Mesodermal cell (in vitro differentiated cells): ENCODE data around the gene ELOVL6.

Experiments used
- H3K27ac ChIP-seq: 2 replicates; pipeline ENCODE4 v1.7.0; 2013; ENCODE audit warnings: mild to moderate bottlenecking, low read depth, low read length, moderate library complexity; ENCODE audit not compliant: severe bottlenecking
- H3K36me3 ChIP-seq: 2 replicates; pipeline ENCODE4 v1.7.1; 2013; ENCODE audit warnings: mild to moderate bottlenecking, low read length, moderate library complexity; ENCODE audit not compliant: control insufficient read depth, insufficient read depth
- H3K4me1 ChIP-seq: one replicate; pipeline ENCODE4 v1.7.1; 2013; ENCODE audit warnings: mild to moderate bottlenecking, low read length; ENCODE audit not compliant: insufficient read depth, control insufficient read depth, poor library complexity, severe bottlenecking
- H3K4me3 ChIP-seq: 2 replicates; pipeline ENCODE4 v1.7.0; 2013; ENCODE audit warnings: low read length, control low read depth, mild to moderate bottlenecking; ENCODE audit not compliant: insufficient read depth, poor library complexity, severe bottlenecking; ENCODE audit errors: extremely low read depth
- H3K9me3 ChIP-seq: 2 replicates; pipeline ENCODE4 v1.7.1; 2013; ENCODE audit warnings: mild to moderate bottlenecking, low read length, moderate library complexity; ENCODE audit not compliant: control insufficient read depth
- WGBS, 2 experiments: methylation state at CpG; one replicate each; pipeline ENCODE4 v1.1.5; 2013; ENCODE audit warnings: missing lambda C conversion rate in 2 of 2; ENCODE audit not compliant: insufficient coverage in 2 of 2; 5-methylcytosine and 5-hydroxymethylcytosine counted together

Gene ELOVL6

GRCh38 chr4:110124711-110125110 lies 73.7 kb downstream of the ELOVL6 start:
- peaks cover 7% of the 10 kb centered on the region for H3K4me1 ChIP-seq
- peaks cover 32% of the 10 kb centered on the region for H3K36me3 ChIP-seq
- H3K9me3 ChIP-seq, result no peaks in the 10 kb centered on the region
- no peak overlapping the region for H3K4me3 ChIP-seq
- H3K27ac ChIP-seq, result no peak overlapping the region

GRCh38 chr4:110122201-110122600 lies 76.2 kb downstream of the ELOVL6 start:
- no peak overlapping the region for H3K27ac ChIP-seq
- peaks cover 22% of the 10 kb centered on the region for H3K36me3 ChIP-seq
- peaks cover 7% of the 10 kb centered on the region for H3K4me1 ChIP-seq
- H3K9me3 ChIP-seq, result no peaks in the 10 kb centered on the region
- no peak overlapping the region for H3K4me3 ChIP-seq

GRCh38 chr4:110120506-110120905 lies 77.9 kb downstream of the ELOVL6 start:
- WGBS, 2 experiments, result 83 to 91% methylated on average over 2 to 3 of the region's 6 CpGs
- Histone ChIP-seq H3K9me3 (no peaks in the 10 kb centered on the region), H3K36me3 (peaks cover 33% of the 10 kb centered on the region), H3K4me3 (no peak overlapping the region), H3K4me1 (peaks cover 7% of the 10 kb centered on the region), H3K27ac (no peak overlapping the region)

- whole genome bisulfite sequencing, 2 experiments, result 100% methylated on average over 1 of the region's 1 CpG; no CpG with 5 or more reads in 1 of the 2 experiments
- Histone ChIP-seq H3K36me3 (peaks cover 36% of the 10 kb centered on the region), H3K9me3 (no peaks in the 10 kb centered on the region), H3K4me3 (no peak overlapping the region), H3K4me1 (peaks cover 7% of the 10 kb centered on the region), H3K27ac (peak overlapping the region; percentile 16)
These were observed 78.5 kb downstream of the ELOVL6 start for GRCh38 chr4:110119880-110120279.

GRCh38 chr4:110119337-110119736 lies 79.1 kb downstream of the ELOVL6 start:
- WGBS, 2 experiments, result no CpG with 5 or more reads among the region's 3 CpGs
- Histone ChIP-seq H3K9me3 (no peaks in the 10 kb centered on the region), H3K4me3 (no peak overlapping the region), H3K4me1 (peaks cover 7% of the 10 kb centered on the region), H3K27ac (peak overlapping the region; percentile 16), H3K36me3 (peaks cover 36% of the 10 kb centered on the region)

GRCh38 chr4:110112056-110112455 lies 86.4 kb downstream of the ELOVL6 start:
- Histone ChIP-seq H3K4me3 (no peak overlapping the region), H3K9me3 (no peaks in the 10 kb centered on the region), H3K4me1 (no peaks in the 10 kb centered on the region), H3K36me3 (peaks cover 29% of the 10 kb centered on the region), H3K27ac (no peak overlapping the region)
- WGBS, 2 experiments, result 93 to 98% methylated on average over 4 of the region's 4 CpGs

- H3K27ac ChIP-seq, result no peak overlapping the region
- no peak overlapping the region for H3K4me3 ChIP-seq
- peaks cover 22% of the 10 kb centered on the region for H3K36me3 ChIP-seq
- no peaks in the 10 kb centered on the region for H3K9me3 ChIP-seq
- WGBS, 2 experiments, result 100% methylated on average over 1 of the region's 3 CpGs; no CpG with 5 or more reads in 1 of the 2 experiments
- peaks cover 6% of the 10 kb centered on the region for H3K4me1 ChIP-seq
These were observed 89.0 kb downstream of the ELOVL6 start for GRCh38 chr4:110109455-110109854.

GRCh38 chr4:110108960-110109359 lies 89.5 kb downstream of the ELOVL6 start:
- 60% methylated on average over 1 of the region's 1 CpG; no CpG with 5 or more reads in 1 of the 2 experiments for WGBS, 2 experiments
- no peaks in the 10 kb centered on the region for H3K9me3 ChIP-seq
- no peak overlapping the region for H3K27ac ChIP-seq
- no peak overlapping the region for H3K4me3 ChIP-seq
- H3K4me1 ChIP-seq, result peaks cover 6% of the 10 kb centered on the region
- peaks cover 26% of the 10 kb centered on the region for H3K36me3 ChIP-seq

GRCh38 chr4:110108422-110108821 lies 90.0 kb downstream of the ELOVL6 start:
- no peak overlapping the region for H3K27ac ChIP-seq
- no peak overlapping the region for H3K4me3 ChIP-seq
- WGBS, 2 experiments, result 90 to 100% methylated on average over 1 to 2 of the region's 3 CpGs
- H3K9me3 ChIP-seq, result no peaks in the 10 kb centered on the region
- peaks cover 28% of the 10 kb centered on the region for H3K36me3 ChIP-seq
- H3K4me1 ChIP-seq, result peaks cover 6% of the 10 kb centered on the region

- Histone ChIP-seq H3K27ac (no peak overlapping the region), H3K4me3 (no peak overlapping the region), H3K4me1 (peaks cover 6% of the 10 kb centered on the region), H3K9me3 (no peaks in the 10 kb centered on the region), H3K36me3 (peaks cover 28% of the 10 kb centered on the region)
These were observed 90.5 kb downstream of the ELOVL6 start for GRCh38 chr4:110107866-110108265.

GRCh38 chr4:110106931-110107296 lies 91.5 kb downstream of the ELOVL6 start:
- H3K4me1 ChIP-seq, result peaks cover 6% of the 10 kb centered on the region
- WGBS, 2 experiments, result no CpG with 5 or more reads among the region's 1 CpG
- H3K9me3 ChIP-seq, result no peaks in the 10 kb centered on the region
- peaks cover 23% of the 10 kb centered on the region for H3K36me3 ChIP-seq
- H3K4me3 ChIP-seq, result no peak overlapping the region
- H3K27ac ChIP-seq, result peak overlapping the region; percentile 58

- Histone ChIP-seq H3K9me3 (no peaks in the 10 kb centered on the region), H3K4me3 (no peak overlapping the region), H3K4me1 (peaks cover 6% of the 10 kb centered on the region), H3K27ac (no peak overlapping the region), H3K36me3 (peaks cover 21% of the 10 kb centered on the region)
- 60% methylated on average over 1 of the region's 2 CpGs; no CpG with 5 or more reads in 1 of the 2 experiments for WGBS, 2 experiments
These were observed 93.8 kb downstream of the ELOVL6 start for GRCh38 chr4:110104661-110105060.
